ENCODE measurements around the gene NRXN3.
A peak's percentile ranks its signal among the peaks of the same experiment; 100 is the strongest.

Gene NRXN3

GRCh38 chr14:79809849-79810612 is 1639.9 kb downstream of the NRXN3 start:
- TF ChIP-seq ZNF548 (tag by site-specific recombination; IDR thresholded peaks at IDR 0.05) (no peak), KLF17 (tag by site-specific recombination; IDR thresholded peaks at IDR 0.05) (no peak), ZBTB17 (tag by site-specific recombination; IDR thresholded peaks at IDR 0.05) (no peak), ZNF692 (tag by site-specific recombination; IDR thresholded peaks at IDR 0.05) (no peak), KLF7 (tag by site-specific recombination; IDR thresholded peaks at IDR 0.05; ENCODE audit: borderline replicate concordance) (no peak)
- TF ChIP-seq, protein P1, sequence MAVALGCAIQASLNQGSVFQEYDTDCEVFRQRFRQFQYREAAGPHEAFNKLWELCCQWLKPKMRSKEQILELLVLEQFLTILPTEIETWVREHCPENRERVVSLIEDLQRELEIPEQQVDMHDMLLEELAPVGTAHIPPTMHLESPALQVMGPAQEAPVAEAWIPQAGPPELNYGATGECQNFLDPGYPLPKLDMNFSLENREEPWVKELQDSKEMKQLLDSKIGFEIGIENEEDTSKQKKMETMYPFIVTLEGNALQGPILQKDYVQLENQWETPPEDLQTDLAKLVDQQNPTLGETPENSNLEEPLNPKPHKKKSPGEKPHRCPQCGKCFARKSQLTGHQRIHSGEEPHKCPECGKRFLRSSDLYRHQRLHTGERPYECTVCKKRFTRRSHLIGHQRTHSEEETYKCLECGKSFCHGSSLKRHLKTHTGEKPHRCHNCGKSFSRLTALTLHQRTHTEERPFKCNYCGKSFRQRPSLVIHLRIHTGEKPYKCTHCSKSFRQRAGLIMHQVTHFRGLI (tag by site-specific recombination; IDR thresholded peaks at IDR 0.05): no peak
- TF ChIP-seq, protein P2, sequence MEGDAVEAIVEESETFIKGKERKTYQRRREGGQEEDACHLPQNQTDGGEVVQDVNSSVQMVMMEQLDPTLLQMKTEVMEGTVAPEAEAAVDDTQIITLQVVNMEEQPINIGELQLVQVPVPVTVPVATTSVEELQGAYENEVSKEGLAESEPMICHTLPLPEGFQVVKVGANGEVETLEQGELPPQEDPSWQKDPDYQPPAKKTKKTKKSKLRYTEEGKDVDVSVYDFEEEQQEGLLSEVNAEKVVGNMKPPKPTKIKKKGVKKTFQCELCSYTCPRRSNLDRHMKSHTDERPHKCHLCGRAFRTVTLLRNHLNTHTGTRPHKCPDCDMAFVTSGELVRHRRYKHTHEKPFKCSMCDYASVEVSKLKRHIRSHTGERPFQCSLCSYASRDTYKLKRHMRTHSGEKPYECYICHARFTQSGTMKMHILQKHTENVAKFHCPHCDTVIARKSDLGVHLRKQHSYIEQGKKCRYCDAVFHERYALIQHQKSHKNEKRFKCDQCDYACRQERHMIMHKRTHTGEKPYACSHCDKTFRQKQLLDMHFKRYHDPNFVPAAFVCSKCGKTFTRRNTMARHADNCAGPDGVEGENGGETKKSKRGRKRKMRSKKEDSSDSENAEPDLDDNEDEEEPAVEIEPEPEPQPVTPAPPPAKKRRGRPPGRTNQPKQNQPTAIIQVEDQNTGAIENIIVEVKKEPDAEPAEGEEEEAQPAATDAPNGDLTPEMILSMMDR (tag by site-specific recombination; IDR thresholded peaks at IDR 0.05): no peak
- H3K36me3 ChIP-seq (ENCODE audit: control insufficient read depth in 2 of 2, insufficient read depth in 1 of 2, low read length in 2 of 2): no peaks in the 10 kb centered on the region
- H3K27ac ChIP-seq (ENCODE audit: extremely low read depth, low read depth, low read length): no peak overlapping the region
- H3K4me3 ChIP-seq (ENCODE audit: low read depth, low read length): no peak overlapping the region
- POLR2A ChIA-PET: no interaction called here
- CTCF ChIA-PET: interaction anchor here (0.9 kb wide), 1 partner anchor 247 kb away, joined by 4 read pairs; no protein-coding TSS in a partner anchor
- no peaks in the 10 kb centered on the region for H3K4me1 ChIP-seq (ENCODE audit: control insufficient read depth, insufficient read depth, low read length)
- no peaks in the 10 kb centered on the region for H3K9me3 ChIP-seq (ENCODE audit: control insufficient read depth, insufficient read depth, low read depth, low read length)

- TF ChIP-seq ZNF18 (tag by site-specific recombination; IDR thresholded peaks at IDR 0.05) (no peak), TCF7L2 (IDR thresholded peaks at IDR 0.05; ENCODE audit: borderline replicate concordance, low read depth, low read length) (peak; percentile 45; the same call in 1 of the 2 replicates)
- H3K4me3 ChIP-seq (ENCODE audit: low read depth, low read length): no peak overlapping the region
- POLR2A ChIA-PET: no interaction called here
- CTCF ChIA-PET: no interaction called here
- no peaks in the 10 kb centered on the region for H3K9me3 ChIP-seq (ENCODE audit: control insufficient read depth, insufficient read depth, low read depth, low read length)
- H3K4me1 ChIP-seq (ENCODE audit: control insufficient read depth, insufficient read depth, low read length): no peaks in the 10 kb centered on the region
- no peaks in the 10 kb centered on the region for H3K36me3 ChIP-seq (ENCODE audit: control insufficient read depth in 2 of 2, insufficient read depth in 1 of 2, low read length in 2 of 2)
- no peak overlapping the region for H3K27ac ChIP-seq (ENCODE audit: extremely low read depth, low read depth, low read length)
Measured at GRCh38 chr14:79820866-79821535, 1650.8 kb downstream of the NRXN3 start.

- Histone ChIP-seq H3K4me1 (ENCODE audit: control insufficient read depth, insufficient read depth, low read length) (no peaks in the 10 kb centered on the region), H3K27ac (ENCODE audit: extremely low read depth, low read depth, low read length) (no peak overlapping the region), H3K4me3 (ENCODE audit: low read depth, low read length) (no peak overlapping the region), H3K36me3 (ENCODE audit: control insufficient read depth in 2 of 2, insufficient read depth in 1 of 2, low read length in 2 of 2) (no peaks in the 10 kb centered on the region), H3K9me3 (ENCODE audit: control insufficient read depth, insufficient read depth, low read depth, low read length) (no peaks in the 10 kb centered on the region)
- ChIA-PET CTCF (no interaction called here), POLR2A (no interaction called here)
- TF ChIP-seq ZNF785 (tag by site-specific recombination; IDR thresholded peaks at IDR 0.05): no peak
- no peak for TF ChIP-seq ZNF658 (tag by site-specific recombination; IDR thresholded peaks at IDR 0.05)
- no peak for TF ChIP-seq ZNF629 (tag by site-specific recombination; IDR thresholded peaks at IDR 0.05)
Measured at GRCh38 chr14:79822034-79822433, 1651.9 kb downstream of the NRXN3 start.
